HG02588 (cell line): ENCODE data around the gene TRIM4.

Experiments
- ATAC-seq: cut with Tn5 transposase; IDR thresholded peaks from one replicate; pipeline ENCODE4 v1.9.1; 2021; ENCODE audit warnings: mild to moderate bottlenecking, moderate library complexity; ENCODE audit not compliant: unreplicated experiment

Gene TRIM4

DNA sequence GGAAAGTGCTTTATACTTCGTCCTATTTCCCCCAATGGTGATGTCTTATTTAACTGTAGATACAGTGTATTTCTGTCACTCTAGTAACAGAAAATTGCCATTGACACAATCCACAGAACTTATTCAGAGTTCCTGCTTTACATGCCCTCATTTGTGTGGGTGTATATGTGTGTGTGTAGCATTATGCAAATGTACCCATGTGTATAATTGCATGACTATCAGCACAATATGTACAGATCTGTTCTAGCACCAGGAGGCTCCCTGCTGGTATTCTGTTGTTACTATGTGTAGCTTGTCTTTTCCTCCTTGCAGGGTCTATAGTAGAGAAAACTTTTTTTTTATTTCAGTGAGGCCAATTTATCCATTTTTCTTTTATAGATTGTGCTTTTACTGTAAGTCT lies 75.0 kb downstream of the TRIM4 start:
- ATAC-seq: no peak

GRCh38 chr7:99843808-99844207 lies 75.5 kb downstream of the TRIM4 start:
- no peak for ATAC-seq

- no peak for ATAC-seq
These were observed 76.4 kb downstream of the TRIM4 start for GRCh38 chr7:99842926-99843325.
